Activated T-cell treated with anti-CD3 and anti-CD28 coated beads, Interleukin-2, amount 50 U/mL, for 72 hours (primary cell): ENCODE data around the gene SOCS7. TPM values are rescaled to one million over a fixed set of nuclear protein-coding genes. Genes with fewer than 3 reads are reported as not detected.

Source experiments
- ATAC-seq, 2 donors: fragments of 150-1000 bp; cut with Tn5 transposase; replicated peaks in 1 of 2; 2 replicates each; pipeline ENCODE4 v1.10.0; 2021; ENCODE audit warnings: moderate library complexity in 2 of 2, mild to moderate bottlenecking in 1 of 2
- DNase-seq, 2 donors: peaks; one replicate each; pipeline ENCODE4 v3.0.0; 2021 to 2022; ENCODE audit warnings: mixed read lengths in 1 of 2
- H3K27ac Mint-ChIP-seq: one replicate; pipeline ENCODE4 v1.8.0; 2022; ENCODE audit warnings: mild to moderate bottlenecking, moderate library complexity, mixed read lengths
- H3K27me3 Mint-ChIP-seq: one replicate; pipeline ENCODE4 v1.8.0; 2022; ENCODE audit warnings: low read depth, mixed read lengths
- H3K36me3 Mint-ChIP-seq, 2 donors: one replicate each; pipeline ENCODE4 v1.8.0; 2022; ENCODE audit warnings: mixed read lengths in 2 of 2, mild to moderate bottlenecking in 1 of 2; ENCODE audit not compliant: insufficient read depth in 2 of 2
- H3K4me1 Mint-ChIP-seq: one replicate; pipeline ENCODE4 v1.8.0; 2022; ENCODE audit warnings: low read depth, mixed read lengths
- H3K4me3 Mint-ChIP-seq, 2 donors: one replicate each; pipeline ENCODE4 v1.8.0; 2022; ENCODE audit warnings: mild to moderate bottlenecking in 2 of 2, mixed read lengths in 2 of 2, moderate library complexity in 2 of 2
- H3K9me3 Mint-ChIP-seq, 2 donors: one replicate each; pipeline ENCODE4 v1.8.0; 2022; ENCODE audit warnings: mixed read lengths in 2 of 2
- total RNA-seq, 2 donors: library from RNA; stranded (reverse); gene quantifications; one replicate each; pipeline ENCODE4 v1.2.3, GENCODE V29; 2022

The SOCS7 gene
- total RNA-seq, 2 donors from 2014 or later, result 35.7 to 44.7 TPM

DNA sequence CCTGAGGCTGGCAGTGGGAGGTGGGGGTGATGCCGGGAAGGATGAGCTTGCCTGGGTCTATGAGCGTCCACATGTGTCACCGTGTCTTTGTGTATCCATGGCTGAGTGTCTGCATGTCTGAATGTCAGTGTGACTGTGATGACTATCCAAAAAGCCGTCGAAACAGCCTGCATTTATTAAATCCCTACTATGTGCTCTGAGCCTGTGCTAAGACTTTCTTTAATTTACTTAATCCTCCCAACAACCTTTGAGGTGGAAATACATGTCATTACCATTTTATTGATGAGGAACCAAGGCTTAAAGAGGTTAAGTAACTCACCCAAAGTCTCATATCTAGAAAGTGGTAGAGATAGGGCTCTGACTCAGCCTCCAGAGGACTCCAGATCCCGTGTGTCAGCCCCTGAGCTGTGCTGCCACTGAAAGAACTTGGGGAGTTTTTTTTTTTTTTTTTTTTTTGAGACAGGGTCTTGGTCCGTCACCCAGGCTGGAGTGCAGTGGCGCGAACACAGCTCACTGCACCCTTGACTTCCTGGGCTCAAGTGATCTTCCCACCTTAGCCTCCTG is 96.6 kb downstream of the SOCS7 start:
- no peaks in the 10 kb centered on the region for H3K36me3 Mint-ChIP-seq
- H3K27ac Mint-ChIP-seq, result no peak overlapping the region
- no peaks in the 10 kb centered on the region for H3K9me3 Mint-ChIP-seq
- ATAC-seq (peak; percentile 58 to 65), DNase-seq (no peak)
- peaks cover 14% of the 10 kb centered on the region for H3K27me3 Mint-ChIP-seq
- H3K4me3 Mint-ChIP-seq, result no peak overlapping the region
- peaks cover 17% of the 10 kb centered on the region for H3K4me1 Mint-ChIP-seq

GRCh38 chr17:38449364-38449763 is 97.7 kb downstream of the SOCS7 start:
- Mint-ChIP-seq H3K27me3 (peaks cover 16% of the 10 kb centered on the region), H3K4me1 (peaks cover 13% of the 10 kb centered on the region), H3K27ac (no peak overlapping the region), H3K36me3 (no peaks in the 10 kb centered on the region), H3K9me3 (no peaks in the 10 kb centered on the region), H3K4me3 (no peak overlapping the region)
- ATAC-seq, result no peak
- no peak for DNase-seq

- no peak for DNase-seq
- no peaks in the 10 kb centered on the region for H3K36me3 Mint-ChIP-seq
- H3K27ac Mint-ChIP-seq, result no peak overlapping the region
- ATAC-seq, result no peak
- peaks cover 13% of the 10 kb centered on the region for H3K4me1 Mint-ChIP-seq
- no peaks in the 10 kb centered on the region for H3K9me3 Mint-ChIP-seq
- peaks cover 25% of the 10 kb centered on the region for H3K27me3 Mint-ChIP-seq
- no peak overlapping the region for H3K4me3 Mint-ChIP-seq
Measured at GRCh38 chr17:38450557-38451029, 98.9 kb downstream of the SOCS7 start.

DNA sequence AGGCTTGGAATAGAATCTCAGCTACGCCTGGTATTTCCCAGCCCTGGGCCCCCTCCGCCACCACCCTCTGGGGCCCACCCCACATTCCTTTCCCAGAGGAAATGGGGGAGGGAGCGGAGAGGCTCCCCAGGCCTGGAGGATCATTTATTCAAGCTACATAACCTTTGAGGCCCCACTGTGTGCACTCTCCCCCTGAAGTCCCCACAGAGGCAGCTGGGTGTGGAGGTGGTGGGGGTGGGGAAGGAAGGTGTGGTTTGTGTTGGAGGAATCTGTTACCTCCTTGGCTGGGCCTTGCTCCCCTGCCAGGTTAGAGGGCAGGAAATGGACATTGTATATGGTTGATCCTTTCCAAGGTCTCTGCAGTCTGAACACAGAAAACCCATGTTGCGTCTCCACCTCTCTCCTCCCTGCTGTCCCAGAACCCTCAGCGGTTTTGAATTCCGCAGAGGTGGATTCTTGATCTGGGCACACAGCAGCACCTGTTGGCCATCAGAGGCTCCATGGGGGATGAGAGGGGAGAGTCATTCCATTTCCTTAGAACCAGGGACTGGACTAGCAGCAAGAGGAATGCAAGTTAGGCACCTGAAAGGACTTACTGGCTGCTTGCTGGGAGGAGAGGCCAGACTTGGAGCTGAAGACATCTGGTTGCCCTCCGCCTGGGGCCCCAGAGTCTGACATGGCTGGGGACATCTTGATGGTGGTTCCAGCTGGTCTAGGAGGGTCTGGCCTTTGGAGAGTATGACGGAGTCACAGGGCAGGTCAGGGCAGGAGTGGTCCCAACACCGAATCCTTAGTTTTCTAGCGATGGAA is 99.6 kb downstream of the SOCS7 start:
- Mint-ChIP-seq H3K27me3 (peaks cover 29% of the 10 kb centered on the region), H3K36me3 (no peaks in the 10 kb centered on the region), H3K9me3 (no peaks in the 10 kb centered on the region), H3K4me3 (no peak overlapping the region), H3K27ac (no peak overlapping the region), H3K4me1 (peaks cover 13% of the 10 kb centered on the region)
- ATAC-seq (no peak), DNase-seq (no peak)

DNA sequence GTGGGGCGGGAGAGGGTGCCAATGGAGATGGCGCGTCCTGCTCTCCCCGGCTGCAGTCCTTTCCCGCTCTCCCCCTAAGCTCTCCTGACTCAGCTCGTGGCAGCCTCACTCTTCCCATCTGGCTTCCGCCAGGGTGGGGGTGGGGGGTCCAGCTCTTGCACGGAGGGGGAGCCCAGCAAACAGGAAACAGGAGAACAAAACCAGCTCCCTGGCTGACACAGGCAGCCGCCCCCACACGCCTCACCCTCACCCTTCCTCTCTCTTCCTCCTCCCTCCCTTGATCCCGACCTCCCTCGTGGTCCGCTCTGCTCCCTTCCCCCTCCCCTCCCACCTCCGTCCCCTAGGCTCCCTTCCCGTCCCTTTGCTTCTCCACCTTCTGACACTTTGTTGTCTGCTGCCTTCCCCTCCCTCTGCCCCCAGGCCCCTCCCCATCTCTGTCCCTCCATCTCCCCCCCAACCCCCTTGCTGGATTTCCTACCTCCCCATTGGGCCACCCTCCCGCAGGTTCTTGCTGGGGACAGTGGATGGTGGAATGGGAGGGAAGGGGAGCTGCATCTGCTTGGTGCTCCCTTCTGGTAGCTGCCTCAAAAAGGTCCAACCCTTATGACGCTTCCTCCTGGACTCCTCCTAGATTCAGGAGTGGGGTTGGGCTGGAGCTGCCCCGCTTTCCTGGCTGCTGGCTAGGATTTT is 100.3 kb downstream of the SOCS7 start:
- Mint-ChIP-seq H3K4me3 (no peak overlapping the region), H3K27me3 (peaks cover 35% of the 10 kb centered on the region), H3K27ac (no peak overlapping the region), H3K9me3 (no peaks in the 10 kb centered on the region), H3K4me1 (peaks cover 13% of the 10 kb centered on the region), H3K36me3 (no peaks in the 10 kb centered on the region)
- ATAC-seq (no peak), DNase-seq (no peak)

GRCh38 chr17:38452719-38453118 is 101.1 kb downstream of the SOCS7 start:
- ATAC-seq (no peak), DNase-seq (no peak)
- Mint-ChIP-seq H3K36me3 (no peaks in the 10 kb centered on the region), H3K4me1 (peaks cover 13% of the 10 kb centered on the region), H3K27ac (no peak overlapping the region), H3K27me3 (peaks cover 41% of the 10 kb centered on the region), H3K9me3 (no peaks in the 10 kb centered on the region), H3K4me3 (peak overlapping the region; percentile 14 to 79)

- peak; percentile 21 to 32 for ATAC-seq
- H3K9me3 Mint-ChIP-seq, result no peaks in the 10 kb centered on the region
- no peak overlapping the region for H3K27ac Mint-ChIP-seq
- H3K27me3 Mint-ChIP-seq, result peaks cover 42% of the 10 kb centered on the region
- H3K4me3 Mint-ChIP-seq, result no peak overlapping the region
- no peaks in the 10 kb centered on the region for H3K36me3 Mint-ChIP-seq
- H3K4me1 Mint-ChIP-seq, result peaks cover 13% of the 10 kb centered on the region
- no peak for DNase-seq
Measured at GRCh38 chr17:38453951-38454421, 102.3 kb downstream of the SOCS7 start.

GRCh38 chr17:38454532-38454931 is 102.9 kb downstream of the SOCS7 start:
- Mint-ChIP-seq H3K36me3 (no peaks in the 10 kb centered on the region), H3K27me3 (peaks cover 42% of the 10 kb centered on the region), H3K9me3 (no peaks in the 10 kb centered on the region), H3K4me1 (peaks cover 13% of the 10 kb centered on the region), H3K27ac (no peak overlapping the region), H3K4me3 (no peak overlapping the region)
- no peak for DNase-seq
- no peak for ATAC-seq

Other genes starting within 250 kb of the SOCS7 start
- not detected for gene TBC1D3E, start 223.9 kb upstream of the SOCS7 start, total RNA-seq
- gene TBC1D3, start 159.3 kb upstream of the SOCS7 start, total RNA-seq, result not detected
- gene MRPL45, start 54.7 kb upstream of the SOCS7 start, total RNA-seq, result 10 to 100 TPM; 54.9 to 67.1 TPM
- gene GPR179, start 7.9 kb upstream of the SOCS7 start, total RNA-seq, result under 1 TPM; 0.09 to 0.60 TPM
- 1 to 10 TPM; 2.6 to 2.7 TPM for gene ARHGAP23, start 76.6 kb downstream of the SOCS7 start, total RNA-seq